Bronchial epithelial cell (primary cell): ENCODE results near the gene IL17REL. TPM values are rescaled to one million over a fixed set of nuclear protein-coding genes. Genes with fewer than 3 reads are reported as not detected.

Experiments
- DNase-seq: peaks from one replicate; pipeline ENCODE4 v3.0.0-alpha.2; 2010; ENCODE audit warnings: low read depth
- FAIRE-seq: peaks from 2 replicates; lab custom pipeline; 2011; peaks lifted over from hg19 to GRCh38; lab: Jason Lieb, UNC
- H3K27me3 ChIP-seq: 2 replicates; pipeline ENCODE4 v1.5.1; 2011; ENCODE audit warnings: low read length; ENCODE audit not compliant: control insufficient read depth, insufficient read depth
- H3K36me3 ChIP-seq: 2 replicates; pipeline ENCODE4 v1.5.1; 2011; ENCODE audit warnings: low read length; ENCODE audit not compliant: control insufficient read depth, insufficient read depth
- H3K4me3 ChIP-seq: 2 replicates; pipeline ENCODE4 v1.5.1; 2011; ENCODE audit warnings: mild to moderate bottlenecking, low read depth, low read length, control low read depth
- total RNA-seq: library from RNA; depleted of rRNA; stranded (reverse); fragments of >200 nt; gene quantifications from 2 replicates; pipeline ENCODE4 v1.2.1, GENCODE V29; 2014
- TF ChIP-seq, protein P1 (sequence below): IDR thresholded peaks from 2 replicates; pipeline ENCODE4 v1.5.1; 2011; ENCODE audit warnings: mild to moderate bottlenecking, moderate library complexity, low read length, control low read depth, inconsistent platforms; ENCODE audit not compliant: insufficient read depth, severe bottlenecking

Gene IL17REL
- total RNA-seq, 1 donor from 2014 or later = not detected

DNA sequence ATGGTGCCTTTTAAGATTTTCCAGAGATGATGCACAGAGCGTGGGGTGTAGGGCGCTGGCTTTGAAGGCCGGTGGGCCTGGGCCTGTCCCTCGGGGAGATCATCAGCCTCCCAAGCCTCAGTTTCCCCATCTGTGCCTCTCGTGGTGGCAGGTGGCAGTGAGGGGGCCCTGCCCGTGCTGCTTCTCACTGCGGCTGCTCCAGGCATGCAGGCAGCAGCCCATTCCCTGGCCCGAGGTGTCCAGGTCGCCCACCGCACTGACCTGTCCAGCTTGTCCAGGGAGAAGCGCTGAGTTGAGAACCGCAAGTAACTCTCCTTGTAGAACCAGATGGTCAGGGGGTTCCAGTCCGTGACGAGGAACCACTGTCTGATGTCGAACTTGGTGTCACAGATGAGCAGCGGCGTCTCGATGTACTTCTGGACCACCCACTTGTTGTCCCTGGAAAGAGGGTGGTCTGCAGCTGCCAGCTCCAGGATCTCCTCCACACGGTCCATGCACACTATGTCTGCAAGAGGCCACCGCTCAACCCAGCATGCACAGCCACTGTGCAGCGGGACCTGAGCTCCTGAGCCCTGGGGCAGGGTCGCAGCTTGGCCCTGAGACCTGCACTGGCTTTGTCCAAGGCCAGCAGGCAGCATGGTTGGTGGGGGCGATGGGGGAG is 20.5 kb upstream of the IL17REL start:
- H3K36me3 ChIP-seq = no peaks in the 10 kb centered on the region
- TF ChIP-seq, protein P1, sequence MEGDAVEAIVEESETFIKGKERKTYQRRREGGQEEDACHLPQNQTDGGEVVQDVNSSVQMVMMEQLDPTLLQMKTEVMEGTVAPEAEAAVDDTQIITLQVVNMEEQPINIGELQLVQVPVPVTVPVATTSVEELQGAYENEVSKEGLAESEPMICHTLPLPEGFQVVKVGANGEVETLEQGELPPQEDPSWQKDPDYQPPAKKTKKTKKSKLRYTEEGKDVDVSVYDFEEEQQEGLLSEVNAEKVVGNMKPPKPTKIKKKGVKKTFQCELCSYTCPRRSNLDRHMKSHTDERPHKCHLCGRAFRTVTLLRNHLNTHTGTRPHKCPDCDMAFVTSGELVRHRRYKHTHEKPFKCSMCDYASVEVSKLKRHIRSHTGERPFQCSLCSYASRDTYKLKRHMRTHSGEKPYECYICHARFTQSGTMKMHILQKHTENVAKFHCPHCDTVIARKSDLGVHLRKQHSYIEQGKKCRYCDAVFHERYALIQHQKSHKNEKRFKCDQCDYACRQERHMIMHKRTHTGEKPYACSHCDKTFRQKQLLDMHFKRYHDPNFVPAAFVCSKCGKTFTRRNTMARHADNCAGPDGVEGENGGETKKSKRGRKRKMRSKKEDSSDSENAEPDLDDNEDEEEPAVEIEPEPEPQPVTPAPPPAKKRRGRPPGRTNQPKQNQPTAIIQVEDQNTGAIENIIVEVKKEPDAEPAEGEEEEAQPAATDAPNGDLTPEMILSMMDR = no peak
- no peak overlapping the region for H3K4me3 ChIP-seq
- FAIRE-seq (no peak), DNase-seq (no peak)
- no peaks in the 10 kb centered on the region for H3K27me3 ChIP-seq

DNA sequence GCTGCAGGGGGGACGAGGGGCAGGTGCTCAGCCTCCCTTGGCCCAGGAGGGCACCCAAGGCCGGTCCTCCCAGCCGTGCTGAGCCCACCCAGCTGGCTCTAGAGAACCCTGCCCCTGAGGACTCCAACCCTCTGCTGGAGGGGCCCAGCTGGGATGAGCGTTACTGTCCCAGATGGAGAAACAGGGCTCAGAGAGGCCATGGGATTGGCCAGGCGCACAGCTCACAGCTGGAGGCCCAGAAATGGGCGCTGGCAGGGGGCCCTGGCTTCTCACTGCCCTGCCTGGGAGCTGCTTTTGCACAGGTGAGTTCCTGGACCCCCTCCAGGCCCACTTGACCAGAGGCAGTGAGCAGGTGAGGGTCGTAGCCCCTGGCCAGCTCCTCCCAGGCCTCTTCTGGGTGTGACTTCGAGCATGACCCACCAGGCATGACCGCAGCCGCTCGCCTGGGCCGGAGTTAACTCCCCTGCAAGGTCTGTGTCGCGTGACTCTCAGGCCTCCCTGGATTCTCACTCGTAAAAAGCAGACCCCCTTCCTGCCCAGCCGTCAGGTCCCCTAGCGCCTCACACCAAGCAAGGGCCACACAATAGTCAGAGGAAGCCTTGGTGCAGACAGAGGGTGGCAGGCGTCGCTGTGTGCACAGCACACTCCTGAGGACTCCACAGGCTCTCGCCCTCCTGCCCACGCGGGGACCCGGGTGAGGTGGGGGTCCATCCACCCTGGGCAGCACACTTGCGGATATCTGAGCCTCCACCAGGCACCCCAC is 19.7 kb upstream of the IL17REL start:
- Histone ChIP-seq H3K27me3 (no peaks in the 10 kb centered on the region), H3K4me3 (no peak overlapping the region), H3K36me3 (no peaks in the 10 kb centered on the region)
- DNase-seq (no peak), FAIRE-seq (no peak)
- TF ChIP-seq, protein P1 = no peak

DNA sequence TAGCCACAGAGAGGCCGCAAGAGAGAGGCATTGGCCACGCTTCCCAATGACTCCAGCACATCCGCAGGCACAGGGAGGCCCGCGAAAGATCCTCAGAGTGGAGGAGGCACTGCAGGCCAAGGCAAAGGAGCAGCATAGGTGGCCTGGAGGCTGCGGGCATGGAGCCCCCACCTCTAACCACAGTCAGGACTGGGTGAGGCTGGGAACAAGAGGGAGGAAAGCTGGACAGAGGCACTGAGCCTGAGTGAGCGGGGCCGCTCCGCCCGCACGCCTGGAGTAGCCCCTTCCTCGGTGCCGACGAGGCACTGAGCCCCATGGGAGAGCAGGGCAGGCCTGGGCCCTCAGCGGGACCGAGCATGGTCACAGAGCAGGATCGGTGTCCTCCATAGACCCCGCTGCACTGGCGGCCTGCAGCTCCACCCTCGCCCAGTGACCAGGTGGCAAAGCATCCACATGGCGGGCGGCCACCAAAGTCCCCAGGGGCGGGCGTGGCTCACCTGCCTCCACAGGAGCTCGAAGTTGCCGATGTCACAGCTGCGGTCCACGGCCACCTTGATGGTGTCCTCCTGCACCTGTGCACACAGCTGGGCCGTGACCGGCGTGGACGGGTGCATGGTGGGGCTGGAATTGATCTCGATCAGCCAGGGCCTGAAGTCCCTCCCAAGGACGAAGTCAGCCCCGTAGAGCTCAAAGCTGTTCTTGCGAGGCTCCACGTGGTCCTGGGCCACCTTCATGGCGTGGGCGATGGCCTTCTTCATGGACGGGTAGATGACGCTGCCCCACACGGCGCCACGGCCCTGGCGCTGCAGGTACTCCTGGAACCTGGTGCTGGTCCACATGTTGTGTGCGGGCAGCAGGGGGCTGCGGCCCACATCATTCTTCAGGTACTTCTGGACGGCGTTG is 18.9 kb upstream of the IL17REL start:
- no peak for FAIRE-seq
- H3K4me3 ChIP-seq = no peak overlapping the region
- TF ChIP-seq, protein P1 = no peak
- H3K27me3 ChIP-seq = no peaks in the 10 kb centered on the region
- H3K36me3 ChIP-seq = no peaks in the 10 kb centered on the region
- DNase-seq = no peak

DNA sequence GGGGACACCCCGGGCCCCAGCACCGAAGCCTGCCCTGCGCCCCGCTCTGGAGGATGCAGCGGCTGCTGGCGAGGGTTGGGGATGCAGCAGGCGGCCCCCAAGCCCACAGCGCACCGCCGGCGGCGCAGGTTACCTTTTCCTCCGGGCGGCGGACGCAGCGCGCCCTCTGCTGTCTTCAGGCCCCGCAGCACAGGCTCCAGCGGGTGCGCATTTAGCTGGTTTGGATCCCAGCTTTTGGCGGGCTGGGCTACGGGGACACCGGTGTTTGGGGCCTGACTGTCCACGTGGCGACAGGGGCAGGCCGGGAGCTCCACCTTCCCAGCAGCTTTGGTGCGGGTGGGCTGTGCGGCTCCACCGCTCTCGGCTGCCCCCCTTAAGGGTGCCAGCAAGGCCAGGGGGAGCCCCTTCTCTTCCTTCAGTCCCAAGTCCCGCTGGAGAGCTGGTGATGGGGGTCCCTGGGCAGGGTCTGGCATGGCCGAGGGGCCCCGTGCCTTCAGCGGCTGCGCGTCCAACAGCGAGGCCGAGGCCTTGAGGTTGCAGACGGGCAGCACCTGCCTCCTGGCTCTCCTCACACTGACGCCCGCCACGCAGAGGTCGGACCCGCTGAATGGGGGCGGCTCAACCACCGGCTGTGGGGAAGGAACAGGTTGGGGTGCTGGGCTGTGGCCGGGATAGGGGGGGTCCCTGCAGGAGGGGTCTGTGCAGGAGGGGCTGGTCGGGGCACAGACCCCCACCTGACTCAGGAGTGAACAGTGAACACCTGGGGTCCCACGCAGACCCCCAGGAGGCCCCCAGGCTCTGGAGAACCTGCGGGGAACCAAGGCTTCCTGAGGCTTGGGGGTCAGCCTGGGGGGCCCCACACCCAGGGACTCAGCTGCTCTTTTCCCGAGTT is 18.0 kb upstream of the IL17REL start:
- Histone ChIP-seq H3K4me3 (no peak overlapping the region), H3K27me3 (no peaks in the 10 kb centered on the region), H3K36me3 (no peaks in the 10 kb centered on the region)
- TF ChIP-seq, protein P1 = peak; percentile 94
- DNase-seq (peak; percentile 24), FAIRE-seq (no peak)
